ENCODE results near the gene SORCS2.

DNA sequence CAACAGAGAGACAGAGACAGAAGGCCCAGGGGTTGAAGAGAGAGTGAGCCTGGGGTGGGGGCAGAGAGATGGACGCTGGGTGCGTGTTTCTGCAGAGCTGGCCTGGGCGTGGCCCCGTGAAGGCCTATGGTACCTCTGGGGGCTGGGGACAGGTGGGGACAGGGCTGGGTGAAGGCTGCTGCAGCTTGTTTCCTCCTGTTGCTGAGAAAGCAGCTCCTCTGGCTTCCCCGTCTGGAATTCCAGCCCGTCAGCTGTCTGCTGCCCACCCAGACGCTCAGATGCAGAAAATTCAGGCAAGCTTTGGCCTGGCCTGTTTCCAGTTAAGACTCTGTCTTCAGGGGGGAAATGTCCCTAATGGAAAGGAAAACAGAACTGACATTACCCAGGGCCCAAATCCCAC is 319.2 kb downstream of the SORCS2 start:
- TF ChIP-seq SMC3 (IDR thresholded peaks at IDR 0.05; ENCODE audit: low read depth, low read length) (no peak), POLR2A (IDR thresholded peaks at IDR 0.05; ENCODE audit: low read depth, low read length) (no peak), CTCF (conservative IDR thresholded peaks at IDR 0.05; ENCODE audit: low read depth, low read length) (no peak), RCOR1 (IDR thresholded peaks at IDR 0.05; ENCODE audit: insufficient replicate concordance, low read length) (no peak), ELK1 (IDR thresholded peaks at IDR 0.05; ENCODE audit: borderline replicate concordance, low read depth, low read length) (no peak), BHLHE40 (IDR thresholded peaks at IDR 0.05; ENCODE audit: low read depth, low read length) (no peak), RFX5 (IDR thresholded peaks at IDR 0.05; ENCODE audit: low read depth, low read length) (no peak)
